NCI-H526 (cell line): ENCODE results near the gene COL9A3.

Experiments used
- DNase-seq, 2 experiments: peaks; one replicate each; lab custom pipeline; 2025; lab: John Stamatoyannopoulos, UW

Gene COL9A3

DNA sequence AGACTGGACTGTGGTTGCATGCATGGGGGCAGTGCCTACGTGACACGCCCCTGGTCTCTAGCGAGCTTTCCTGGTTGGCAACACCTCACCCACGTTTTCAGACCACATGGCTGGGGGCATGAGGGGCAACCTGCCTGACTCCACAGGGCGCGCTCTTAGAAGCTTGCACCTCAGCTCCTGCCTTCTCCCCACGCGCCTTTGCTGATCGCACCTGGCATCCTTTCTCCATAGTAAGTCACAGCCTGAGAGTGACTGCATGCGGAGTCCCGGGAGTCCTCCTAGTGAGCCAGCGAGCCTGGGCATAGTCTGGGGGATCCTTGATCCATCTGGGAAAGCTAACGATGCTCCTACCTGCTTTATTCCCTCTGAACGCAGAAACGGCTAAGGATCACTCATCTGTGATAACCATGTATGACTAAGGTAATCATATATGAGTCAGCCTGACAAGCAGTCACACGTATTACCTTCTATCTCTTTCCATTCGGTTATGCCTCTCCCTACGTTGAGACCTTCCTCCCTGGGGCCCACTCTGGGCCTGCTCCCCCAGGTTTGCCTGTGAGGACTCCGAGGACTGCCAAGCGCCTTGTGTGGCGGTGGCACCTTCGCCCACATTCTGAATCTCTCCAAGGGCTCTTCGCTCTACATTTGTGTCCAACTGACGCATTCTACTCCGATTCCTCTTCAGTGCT, 40.2 kb downstream of the COL9A3 start:
- DNase-seq: no peak

- no peak for DNase-seq
Measured at GRCh38 chr20:62858058-62858830, 41.4 kb downstream of the COL9A3 start.

DNA sequence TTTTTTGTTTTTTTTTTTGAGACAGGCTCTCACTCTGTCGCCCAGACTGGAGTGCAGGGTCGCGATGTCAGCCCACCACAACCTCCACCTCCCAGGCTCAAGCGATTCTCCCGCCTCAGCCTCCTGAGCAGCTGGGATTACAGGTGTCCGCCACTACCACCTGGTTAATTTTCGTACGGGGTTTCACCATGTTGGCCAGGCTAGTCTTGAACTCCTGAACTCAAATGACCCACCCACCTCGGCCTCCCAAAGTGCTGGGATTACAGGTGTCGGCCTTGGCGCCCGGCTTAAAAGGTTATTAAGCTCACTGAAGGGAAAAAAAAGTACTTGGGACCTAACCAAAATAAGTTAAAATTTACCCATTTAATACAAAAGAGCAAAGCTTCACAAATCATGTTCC, 42.9 kb downstream of the COL9A3 start:
- DNase-seq: no peak

- DNase-seq: peak; percentile 30 to 62
Measured at GRCh38 chr20:62860391-62860923, 43.6 kb downstream of the COL9A3 start.

DNA sequence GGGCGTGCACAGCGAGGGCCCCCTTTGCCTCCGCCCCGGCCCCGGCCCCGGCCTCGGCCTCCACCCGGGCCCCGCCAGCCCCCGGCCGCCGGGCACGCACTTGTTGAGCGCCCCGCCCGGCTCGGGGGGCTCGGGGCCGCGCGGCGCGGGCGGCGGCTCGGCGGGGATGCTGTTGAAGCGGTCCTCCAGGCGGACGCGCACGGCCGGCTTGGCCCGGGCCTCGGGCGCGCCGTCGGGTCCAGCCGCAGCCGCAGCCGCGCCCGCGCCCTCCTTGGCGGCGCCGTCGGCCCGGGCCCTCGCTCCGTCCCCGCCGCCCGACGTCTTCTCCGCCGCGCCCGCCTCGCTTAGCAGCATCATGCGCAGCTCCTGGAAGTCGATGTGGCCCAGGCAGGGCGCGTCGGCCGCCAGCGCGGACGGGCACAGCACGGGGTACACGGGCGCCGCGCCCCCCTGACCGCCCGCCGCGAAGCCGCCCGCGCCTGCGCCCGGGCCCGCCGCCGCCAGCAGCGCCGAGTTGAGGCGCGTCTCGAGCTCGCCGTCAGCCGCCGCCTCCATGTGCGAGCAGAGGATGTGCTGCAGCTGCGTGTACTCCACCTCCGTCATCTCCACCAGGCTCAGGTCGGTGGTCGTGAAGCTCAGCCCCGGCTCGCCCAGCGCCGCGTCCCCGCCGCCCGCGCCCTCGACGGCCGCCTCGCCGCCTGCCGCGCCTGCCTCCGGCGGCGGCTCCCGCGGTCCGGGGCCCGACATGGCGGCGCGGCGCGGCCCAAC, 44.3 kb downstream of the COL9A3 start:
- peak in 1 of 2 experiments; percentile 74 for DNase-seq

DNA sequence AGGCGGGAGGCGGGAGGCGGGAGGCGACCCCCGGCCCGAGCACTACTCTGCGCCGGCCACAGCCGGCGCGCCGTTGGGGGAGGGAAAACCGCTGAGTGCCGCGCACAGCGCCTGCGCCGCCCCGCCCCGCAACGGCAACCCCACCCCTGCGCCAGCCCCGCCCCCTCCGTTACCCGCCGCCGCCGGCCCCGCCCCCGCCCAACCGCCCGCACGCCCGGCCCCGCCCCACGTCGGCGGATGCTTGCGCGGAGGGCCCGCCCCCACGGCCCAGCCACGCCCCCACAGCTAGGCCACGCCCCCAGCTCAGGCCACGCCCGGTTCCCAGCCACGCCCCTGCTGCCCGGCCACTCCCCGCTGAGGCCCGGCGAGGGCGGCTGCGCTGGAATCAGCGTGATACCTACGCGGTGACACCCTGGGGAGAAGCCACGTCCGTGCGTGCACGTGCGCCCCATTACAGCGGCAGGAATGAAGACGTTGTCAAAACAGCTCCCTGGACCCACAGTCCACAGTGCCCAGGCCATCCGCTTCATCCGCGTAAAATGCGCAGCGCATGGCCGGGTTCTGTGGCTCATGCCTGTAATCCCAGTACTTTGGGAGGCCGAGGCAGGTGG, 45.0 kb downstream of the COL9A3 start, which contains the start of gene TCFL5:
TCFL5 (minus strand) TSS at position 97 of the 611 bp plus-strand sequence. CDS start 152 bp downstream, outside the sequence.
- peak; percentile 58 to 93 for DNase-seq

- DNase-seq: no peak
Measured at GRCh38 chr20:62864207-62864606, 47.4 kb downstream of the COL9A3 start.

GRCh38 chr20:62872184-62872847, 55.5 kb downstream of the COL9A3 start:
- no peak for DNase-seq

DNA sequence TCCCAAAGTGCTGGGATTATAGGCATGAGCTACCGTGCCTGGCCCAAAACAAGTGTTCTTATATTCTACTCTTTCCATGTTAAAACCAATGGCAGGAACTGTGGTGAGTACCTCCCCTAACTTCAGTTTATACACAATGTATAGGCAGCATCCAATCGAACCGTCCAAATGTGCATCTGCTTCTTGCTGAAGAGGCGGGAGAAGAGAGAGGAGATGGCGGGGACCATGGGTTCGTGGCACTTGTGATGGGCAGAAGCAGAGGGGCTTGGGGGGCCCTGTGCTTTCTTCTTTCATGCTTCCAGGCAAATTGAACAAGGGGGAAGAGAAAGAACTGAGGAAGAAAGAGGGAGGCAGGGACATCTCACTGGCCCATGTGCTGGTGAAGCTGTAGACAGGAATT, 56.0 kb downstream of the COL9A3 start:
- no peak for DNase-seq

- no peak for DNase-seq
Measured at GRCh38 chr20:62873280-62873679, 56.4 kb downstream of the COL9A3 start.

DNA sequence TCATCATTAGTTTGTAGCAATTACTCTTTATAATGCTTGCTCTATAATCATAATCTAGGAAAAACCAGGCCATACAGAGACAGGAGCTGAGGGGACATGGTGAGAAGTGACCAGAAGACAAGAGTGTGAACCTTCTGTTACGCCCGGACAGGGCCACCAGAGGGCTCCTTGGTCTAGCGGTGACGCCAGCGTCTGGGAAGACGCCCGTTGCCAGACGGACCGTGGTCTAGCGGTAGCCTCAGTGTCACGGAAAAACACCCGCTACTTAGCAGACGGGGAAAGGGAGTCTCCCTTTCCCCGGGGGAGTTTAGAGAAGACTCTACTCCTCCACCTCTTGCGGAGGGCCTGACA, 56.8 kb downstream of the COL9A3 start:
- DNase-seq: peak in 1 of 2 experiments; percentile 55

- no peak for DNase-seq
Measured at GRCh38 chr20:62874964-62875344, 58.1 kb downstream of the COL9A3 start.

DNA sequence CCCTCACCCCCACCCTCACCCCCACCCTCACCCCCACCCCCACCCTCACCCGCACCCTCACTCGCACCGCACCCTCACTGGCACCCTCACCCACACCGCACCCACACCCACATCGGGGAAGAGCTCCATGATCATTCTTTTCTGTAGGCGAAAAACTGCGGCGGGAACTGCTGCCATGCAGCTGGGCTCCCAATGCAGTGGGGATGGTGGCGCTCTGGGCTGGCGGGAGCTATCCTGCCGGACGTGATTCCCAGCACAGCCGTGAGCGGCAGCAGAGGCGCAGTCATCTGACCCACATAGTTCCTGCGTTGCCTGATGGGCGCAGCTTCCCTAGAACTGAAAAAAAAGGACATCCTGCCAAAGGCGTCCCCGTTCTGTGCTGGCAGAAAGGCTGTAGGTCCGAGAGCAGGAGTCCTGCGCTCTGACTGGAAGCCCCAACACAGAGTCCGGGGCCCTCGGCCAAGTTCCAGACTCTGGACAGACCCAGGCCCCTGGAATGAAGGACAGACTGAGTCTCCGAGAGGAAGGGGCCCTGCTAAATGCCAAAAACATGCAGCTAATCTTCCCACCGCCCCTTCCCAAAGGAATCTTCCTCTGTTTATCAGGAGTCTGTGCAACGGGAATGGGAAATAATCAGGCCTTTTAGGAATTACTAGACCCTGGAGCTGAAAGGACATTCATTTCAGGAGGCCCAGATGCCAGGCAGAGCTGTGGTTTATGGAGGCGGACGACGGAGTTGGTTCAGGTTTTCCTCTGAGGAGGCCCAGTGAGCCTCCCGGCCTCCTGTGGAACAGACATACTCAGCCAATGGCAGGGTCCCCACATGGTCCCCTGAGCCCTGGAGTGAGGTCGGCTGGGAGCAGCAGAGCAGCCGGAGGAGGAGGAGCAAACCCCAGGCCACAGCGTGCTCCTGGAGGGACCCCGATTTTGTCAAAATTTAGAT, 58.8 kb downstream of the COL9A3 start:
- DNase-seq: peak; percentile 79 to 95

- no peak for DNase-seq
Measured at GRCh38 chr20:62876501-62876901, 59.7 kb downstream of the COL9A3 start.

- no peak for DNase-seq
Measured at GRCh38 chr20:62876902-62877816, 60.3 kb downstream of the COL9A3 start.

DNA sequence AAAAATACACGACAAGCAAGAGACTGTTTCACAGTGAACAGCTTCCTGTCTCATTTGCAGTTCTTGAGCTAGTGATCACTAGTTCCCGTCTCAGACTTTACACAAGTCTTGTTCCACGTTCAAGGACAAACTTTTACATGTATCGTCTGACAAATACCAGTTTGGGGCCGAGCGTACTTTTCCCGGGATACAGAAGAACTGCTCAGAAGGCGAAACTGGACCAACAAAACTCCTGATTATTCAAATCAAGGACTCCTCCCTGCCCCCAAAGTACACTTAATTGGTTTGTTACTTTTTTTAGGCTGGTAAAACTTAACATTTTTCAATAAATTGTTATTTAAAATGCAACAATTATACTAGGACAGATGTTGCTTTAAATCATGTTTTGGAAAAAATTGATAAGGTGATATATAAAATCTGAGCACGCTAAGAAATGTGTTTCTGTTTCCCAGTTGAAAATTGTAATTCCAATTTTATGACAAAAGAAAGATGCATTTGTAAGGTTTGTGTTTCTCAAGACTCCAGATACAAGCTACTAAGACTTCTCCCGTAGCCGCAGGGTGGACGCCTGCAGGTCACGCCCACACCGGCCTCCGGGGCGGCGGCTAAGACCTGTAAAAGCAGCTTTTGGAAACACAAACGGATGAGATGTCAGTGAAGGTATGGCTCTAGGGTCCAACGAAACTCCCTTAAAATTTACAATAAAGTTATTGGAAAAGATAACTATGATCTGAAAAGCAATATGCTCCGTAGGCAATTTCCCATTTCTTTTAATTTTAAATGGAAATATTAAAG, 61.6 kb downstream of the COL9A3 start:
- no peak for DNase-seq

DNA sequence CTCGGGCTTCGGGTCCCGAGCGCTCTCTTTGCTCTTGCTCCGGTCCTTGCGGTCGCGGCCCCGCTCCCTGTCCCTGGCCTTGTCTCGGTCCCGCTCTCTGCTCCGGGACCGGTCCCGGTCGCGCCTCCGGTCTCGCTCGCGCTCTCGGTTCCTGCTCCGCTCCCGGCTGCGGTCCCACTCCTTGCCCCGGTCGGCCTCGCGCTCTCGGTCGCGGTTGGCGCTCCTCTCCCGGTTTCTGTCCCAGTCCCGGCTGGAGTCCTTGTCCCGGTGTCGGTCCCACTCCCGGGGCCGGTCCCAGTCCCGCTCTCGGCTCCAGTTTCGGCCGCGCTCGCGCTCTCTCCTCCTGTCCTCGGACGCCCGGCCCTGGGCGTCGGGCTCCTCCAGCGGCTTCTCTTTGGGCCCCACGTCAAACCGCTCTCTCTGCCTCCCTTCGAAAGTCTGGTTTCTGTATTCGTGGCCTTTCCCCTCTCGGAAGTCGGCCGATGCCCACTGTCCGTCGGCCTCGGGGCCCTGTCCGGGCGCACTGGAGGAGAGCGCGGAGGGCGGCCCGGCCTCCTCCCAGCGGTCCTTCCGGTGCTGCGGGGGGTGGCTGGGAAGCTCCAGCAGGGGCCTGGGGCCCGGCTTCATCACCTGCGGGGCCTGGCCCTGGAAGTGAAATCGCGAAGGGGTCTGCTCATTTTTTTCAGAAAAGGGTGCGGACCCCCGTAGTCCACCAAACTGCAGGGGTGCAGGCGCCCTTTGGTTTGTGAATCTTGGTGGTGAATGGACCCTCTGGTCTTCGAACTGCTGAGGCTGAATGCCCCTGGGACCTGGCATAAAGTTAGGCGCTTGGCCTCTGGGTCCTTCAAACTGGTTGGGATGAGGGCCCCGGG, 62.7 kb downstream of the COL9A3 start:
- no peak for DNase-seq
